Activated effector memory CD4-positive, alpha-beta T cell treated with anti-CD3 and anti-CD28 coated beads, Interleukin-2, amount 50 U/mL, for 16 hours (primary cell): ENCODE measurements around the gene DNAJB8.
A peak's percentile ranks its signal among the peaks of the same experiment; 100 is the strongest.

Source experiments
- DNase-seq: peaks from one replicate; pipeline ENCODE4 v3.0.0-alpha.2; 2020

The DNAJB8 gene

DNA sequence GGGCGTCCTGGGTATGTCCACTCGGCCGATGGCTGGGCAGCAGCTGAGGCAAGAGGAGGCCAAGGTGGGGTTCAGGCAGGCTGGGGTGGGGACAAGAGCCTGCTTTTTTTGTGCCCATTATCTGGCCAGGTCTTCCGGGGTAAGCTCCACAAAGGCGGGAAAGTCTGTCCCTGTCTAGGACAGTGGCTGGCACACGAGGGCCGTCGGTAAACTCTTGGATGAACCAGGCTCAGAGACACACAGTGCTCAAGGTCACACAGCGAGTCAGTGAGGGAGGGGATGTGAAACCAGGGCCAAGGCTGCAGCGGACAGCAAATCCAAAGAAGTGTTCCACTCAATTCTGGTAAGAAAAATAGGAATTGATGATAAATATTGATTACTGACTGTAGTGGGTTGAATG is 2.9 kb downstream of the DNAJB8 start:
- DNase-seq, result no peak

DNA sequence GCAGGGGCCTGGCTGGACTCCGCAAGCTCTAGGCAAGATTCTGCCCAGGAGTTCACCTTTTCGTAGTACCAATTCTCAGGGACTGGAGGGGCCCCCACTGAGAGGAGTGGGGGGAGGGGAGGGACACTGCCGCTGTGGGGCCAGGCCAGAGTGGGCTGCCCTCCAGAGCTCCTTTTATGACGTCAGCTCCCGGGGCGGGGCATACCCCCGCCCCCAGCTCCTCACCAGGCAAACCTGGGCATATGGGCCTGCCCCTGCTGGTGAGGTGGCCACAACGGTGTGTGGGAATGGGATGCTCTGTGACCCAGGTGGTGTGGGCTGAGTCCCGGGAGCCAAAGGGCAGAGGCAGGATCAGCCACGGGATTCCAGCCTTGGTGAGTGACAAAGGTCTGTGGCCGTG is 3.3 kb downstream of the DNAJB8 start:
- DNase-seq, result no peak

DNA sequence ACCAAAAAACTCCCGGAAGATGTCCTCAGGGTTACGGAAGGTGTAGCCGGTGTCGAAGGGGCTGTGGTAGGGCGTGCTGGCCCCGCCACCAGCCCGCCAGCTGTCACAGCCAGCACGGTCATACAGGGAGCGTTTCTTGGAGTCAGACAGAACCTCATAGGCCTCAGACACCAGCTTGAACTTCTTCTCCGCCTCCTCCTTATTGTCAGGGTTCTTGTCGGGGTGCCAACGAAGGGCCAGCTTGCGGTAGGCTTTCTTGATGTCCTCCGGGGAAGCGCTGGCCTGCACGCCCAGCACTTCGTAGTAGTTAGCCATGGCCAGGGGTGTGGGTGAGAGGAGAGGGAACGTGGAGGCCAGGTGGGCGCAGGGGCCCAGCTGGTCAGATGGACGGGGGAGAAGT is 3.8 kb downstream of the DNAJB8 start:
- DNase-seq, result no peak

DNA sequence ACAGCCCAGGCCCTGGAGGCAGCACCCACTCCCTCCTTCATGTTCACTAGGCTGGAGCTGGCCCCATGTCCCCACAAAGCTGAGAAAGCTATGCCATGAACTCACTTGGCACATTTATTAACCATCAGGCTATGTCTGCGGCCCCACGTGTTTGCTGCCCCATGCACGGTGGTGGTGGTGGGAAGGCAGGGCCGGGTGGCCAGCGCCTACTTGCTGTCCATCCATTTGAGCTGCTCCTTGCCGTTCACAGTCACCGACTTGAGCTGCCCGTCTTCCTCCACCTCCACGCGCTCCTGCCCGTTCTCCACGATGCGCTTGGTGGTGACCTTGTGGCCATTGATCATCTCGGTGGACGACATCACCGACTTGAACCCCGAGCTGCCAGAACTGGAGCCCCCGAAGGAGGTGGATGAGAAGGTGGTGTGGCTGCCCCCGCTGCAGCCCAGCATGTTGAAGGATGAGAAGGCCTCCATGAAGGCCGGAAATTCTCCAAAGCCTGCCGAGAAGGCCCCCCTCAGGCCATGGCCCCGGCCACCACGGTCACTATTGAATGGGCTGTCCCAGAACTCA is 4.3 kb downstream of the DNAJB8 start:
- no peak for DNase-seq

DNA sequence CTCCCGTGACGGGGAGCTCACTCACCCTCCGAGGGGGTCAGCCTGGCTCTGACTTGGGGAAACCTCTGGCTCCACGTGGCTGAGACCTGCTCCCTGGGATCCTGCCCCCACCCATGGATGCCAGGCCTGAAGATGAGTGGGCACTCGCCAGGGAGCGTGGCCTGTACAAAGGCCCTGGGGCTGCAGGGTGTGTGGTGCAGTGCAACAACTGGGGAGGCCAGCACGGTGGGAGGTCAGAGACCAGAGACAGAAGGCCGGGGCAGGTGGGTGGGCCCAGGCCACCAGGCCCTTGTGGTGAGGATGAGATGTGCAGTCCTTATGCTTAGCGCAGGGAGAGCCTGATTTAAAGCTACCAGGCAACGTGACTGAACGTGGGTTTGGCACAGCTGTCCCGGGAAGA is 5.0 kb downstream of the DNAJB8 start:
- no peak for DNase-seq

DNA sequence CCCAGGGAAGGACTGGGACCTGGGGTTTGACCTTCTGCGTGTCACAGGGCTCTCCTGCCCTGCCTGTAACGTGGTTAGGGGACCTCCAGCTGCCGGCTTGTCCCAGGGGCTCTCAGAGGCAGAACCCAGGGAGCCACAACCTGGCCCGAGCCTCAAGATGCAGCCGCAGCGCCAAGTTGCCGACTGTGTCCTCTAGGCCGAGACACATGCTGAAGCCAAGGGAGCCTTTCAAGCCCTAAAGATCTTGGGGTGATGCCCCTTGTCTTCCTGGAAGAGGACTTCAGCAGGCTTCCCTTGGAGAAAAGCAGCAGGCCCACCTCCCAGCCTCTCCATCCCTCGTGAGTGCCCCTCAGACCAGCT is 7.2 kb downstream of the DNAJB8 start:
- no peak for DNase-seq

DNA sequence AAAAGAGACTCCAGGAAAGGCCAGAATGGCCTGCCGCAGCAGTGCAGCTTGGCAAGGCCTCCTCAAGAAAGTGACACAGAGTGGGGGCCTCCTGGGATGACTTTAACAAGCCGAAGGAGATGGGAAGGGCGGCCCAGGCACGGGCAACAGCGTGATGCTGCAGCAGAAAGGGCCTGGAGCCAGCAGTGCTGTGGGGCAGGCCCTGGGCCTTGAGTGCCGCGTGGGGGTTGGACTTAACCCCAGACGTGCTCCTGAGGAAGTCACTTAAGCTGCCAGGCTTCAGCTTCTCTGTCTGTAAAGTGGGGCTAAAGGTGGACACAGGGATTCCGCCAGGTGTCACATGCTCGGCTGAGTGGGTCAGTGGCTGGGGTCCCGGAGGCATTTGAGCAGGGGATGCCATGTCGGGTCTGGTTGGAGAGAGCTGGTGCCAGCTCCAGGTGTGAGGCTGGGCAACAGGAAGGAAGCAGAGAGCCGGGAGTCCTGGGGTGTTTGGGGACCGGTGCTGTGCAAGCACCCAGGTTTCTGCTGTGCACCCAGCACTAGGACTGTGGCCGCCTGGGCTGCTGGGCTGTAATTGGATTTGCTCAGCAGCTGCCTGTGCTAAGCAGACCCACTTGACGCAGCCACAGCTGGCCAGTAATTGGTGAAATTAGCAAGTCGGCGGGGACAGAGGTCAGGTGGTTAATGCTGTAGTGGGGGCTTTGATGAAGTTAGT is 7.8 kb downstream of the DNAJB8 start:
- DNase-seq, result no peak

DNA sequence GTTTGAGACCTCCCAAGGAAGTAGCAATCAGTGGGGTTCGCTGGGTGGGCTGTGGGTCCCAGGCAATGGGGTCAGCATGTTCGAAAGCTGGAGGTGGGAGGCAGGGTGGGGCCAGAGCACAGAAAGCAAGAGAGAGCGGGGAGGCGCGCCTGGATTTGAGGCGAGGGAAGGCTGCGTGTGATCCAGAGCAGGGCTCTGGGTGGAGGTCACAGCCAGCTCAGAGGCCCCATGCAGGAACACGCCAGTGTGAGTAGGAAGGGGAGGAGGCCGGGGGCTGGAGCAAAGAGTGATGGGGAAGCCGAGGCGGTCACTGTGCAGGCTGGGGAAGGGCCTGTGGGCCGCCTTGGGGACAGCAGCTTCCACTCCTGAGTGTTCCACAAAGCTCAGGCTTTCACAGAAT is 8.8 kb downstream of the DNAJB8 start:
- no peak for DNase-seq

DNA sequence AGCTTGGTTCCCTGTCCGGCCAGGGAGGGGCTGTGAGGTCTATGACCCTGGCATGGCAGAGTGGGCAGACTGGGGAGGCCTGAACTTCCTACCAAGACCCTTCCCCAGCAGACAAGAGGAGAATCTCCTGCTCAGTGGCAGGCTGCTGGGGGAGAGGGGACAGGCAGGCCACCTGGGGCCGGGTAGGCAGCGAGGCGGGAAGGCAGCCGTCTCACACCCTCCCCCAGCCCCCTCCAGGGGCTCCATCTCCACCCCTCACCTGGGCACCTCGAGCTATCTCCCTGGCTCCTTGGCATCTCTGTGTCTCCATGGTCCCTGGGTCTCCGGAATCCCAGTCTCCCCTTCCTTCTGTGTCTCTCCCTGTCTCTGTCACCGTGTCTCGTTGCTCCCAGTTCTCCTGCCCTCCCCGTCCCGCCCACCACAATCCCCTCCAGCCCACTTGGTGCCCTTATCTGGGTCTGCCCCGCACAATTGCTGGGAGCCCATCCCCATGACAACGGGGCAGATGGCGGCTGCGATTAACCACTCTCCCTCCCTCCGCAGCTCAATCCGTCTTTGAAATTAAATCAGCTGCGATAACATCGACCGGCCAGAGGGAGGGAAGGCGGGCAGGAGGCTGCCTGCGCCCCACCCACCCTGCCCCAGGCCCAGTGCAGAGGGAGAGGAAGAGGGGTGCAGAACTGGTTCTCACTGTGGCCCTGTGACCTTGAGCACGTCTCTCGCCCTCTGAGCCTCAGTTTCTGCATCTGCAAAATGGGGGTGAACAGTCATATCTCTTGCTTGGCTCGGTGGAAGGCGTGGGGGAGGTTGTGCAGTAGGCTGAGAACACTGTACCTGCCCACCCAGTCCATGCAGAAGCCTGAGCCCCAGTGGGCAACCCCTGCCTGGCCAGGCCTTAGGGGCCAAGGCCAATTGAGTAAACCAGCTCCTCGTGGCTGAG is 9.6 kb downstream of the DNAJB8 start:
- DNase-seq, result no peak

DNA sequence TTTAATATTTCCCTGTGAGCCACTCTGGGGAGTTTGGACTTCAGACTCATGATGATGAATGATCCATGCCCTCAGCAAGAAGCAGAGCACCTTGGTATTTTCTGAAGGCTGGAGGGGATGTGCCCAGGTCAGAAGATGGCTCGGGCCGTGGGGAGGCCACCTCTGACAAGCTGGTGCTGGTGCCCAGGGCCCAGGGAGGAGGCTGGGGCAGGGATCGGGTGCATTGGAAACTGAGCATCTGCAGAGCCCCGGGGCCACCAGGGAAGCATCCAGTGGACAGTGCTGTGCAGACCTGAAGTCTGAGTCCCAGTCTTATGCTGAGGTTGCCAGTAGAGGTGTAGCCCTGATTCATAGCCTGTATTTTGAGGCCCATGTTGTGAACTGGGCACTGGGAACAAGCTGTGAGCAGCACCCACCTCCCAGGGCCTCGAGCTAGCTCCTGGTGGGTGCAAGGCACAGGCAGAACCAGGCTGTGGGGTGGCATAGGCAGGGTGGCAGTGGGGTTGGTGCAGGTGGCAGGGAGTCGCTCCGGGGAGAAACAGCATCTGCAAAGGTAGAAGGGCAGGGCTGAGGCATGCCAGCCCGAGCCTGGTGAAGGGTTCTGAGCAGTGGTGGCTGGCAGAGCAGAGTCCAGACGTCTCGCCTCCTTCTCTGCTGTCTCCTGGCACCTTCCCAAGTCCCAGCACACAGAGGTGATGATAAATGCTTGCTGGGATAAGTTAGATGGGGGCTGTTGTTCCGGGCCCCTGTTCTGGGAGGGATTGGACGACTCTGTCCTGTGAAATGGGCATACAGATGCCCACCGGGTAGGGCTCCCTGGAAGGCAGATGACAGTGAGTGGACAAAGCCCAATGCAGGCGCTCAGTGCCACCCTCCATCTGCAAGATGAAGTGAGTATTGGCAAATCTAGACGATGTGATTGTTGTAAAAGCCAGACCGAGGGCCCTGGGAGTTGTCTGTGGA is 10.6 kb downstream of the DNAJB8 start:
- no peak for DNase-seq

DNA sequence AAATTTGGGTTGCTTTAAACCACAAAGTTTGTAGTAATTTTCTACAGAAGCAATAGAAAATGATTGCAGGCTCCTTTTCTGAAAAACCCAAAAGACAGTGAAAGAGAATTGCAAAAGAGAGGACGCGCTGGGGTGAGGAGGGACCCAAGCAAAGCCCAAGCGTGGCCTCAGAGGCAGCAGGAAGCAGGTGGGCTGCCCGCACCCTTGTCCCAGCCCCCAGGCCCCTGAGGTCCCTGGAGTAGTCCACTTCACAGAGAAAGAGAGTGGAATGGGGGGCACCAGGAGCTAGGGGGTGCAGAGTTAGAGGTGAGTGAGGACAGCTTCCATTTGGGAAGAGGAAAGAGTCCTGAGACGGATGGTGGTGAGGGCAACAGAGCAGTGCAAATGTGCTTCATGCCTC is 11.6 kb downstream of the DNAJB8 start:
- DNase-seq, result no peak

DNA sequence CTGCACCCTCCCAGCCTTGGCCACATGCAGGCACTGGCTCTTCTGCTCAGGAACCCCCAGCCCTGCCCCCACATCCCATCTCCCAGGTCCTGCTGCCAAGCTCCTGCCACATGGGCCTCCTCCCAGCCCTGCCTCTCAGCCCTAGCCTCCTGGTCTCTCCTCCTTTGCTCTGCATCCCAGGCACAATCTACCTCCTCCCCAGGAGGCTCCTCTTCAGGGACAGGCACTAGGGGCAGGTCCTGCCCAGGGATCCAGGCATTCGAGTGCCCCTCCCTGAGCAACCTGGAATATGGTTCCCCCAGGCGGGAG is 12.4 kb downstream of the DNAJB8 start:
- DNase-seq, result no peak

DNA sequence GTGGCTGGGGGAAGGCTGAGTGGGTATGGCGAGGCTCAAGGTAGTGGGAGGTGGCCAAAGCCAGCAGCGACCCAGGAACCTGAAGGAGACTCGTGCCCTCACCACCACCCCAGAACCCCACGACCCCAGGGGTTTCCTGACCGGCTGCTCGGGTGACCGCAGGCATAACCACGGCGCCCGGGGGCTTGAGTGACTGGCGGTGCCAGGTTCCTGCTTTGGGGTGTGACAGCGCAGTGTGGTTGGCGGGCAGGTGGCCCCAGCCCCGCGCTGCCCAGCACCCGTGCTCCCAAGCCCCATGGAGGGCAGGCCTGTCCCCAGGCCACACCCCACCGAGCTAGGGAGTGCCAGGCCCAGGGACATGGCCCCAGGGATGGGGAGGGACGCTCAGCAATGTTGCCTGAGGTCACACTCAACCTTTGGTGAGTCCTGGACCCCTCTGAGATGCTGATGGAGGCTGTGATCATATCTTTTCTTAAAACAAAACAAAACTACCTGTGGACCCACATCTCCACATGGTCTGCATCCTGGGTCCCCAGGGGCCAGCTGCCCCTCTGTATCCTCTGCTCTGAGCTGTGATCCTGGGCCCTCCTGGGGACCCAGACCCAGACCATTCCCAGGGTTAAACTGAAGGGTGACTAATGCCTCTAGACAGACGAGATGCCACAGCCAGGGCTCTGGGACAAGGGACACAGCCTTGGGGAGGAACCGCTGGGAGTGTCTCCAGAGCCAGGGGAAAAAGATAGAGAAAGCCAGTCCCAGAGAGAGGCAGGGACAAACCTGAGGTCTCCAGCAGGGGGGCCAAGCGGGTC is 13.0 kb downstream of the DNAJB8 start:
- no peak for DNase-seq

DNA sequence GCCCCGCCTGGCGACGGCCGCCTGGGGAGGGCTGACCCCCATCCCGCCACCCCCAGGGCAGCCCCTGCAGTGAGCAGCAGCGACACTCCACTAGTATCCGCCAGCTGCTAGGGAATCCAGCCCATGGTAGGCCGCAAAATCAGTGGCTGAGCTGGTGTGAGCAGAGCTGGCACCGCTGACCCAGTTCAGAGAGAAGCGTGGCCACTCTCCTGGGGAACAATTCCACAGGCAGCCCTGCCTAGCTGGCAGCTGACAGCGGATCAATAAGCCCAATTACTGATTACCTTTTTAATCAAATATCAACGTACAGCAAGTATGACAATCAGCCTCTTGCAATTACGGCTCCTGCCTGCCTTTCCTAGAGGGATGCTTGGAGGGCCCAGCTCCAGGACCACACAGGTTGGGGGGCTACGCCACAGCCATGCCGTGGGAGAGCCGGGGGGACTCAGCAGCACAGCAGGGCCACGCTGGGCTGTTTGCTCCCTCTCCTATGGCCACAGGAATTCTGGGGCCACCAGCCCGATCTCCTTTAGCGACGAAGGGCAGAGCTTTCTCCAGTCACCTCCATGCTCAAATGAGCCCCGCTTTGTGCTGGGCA is 13.9 kb downstream of the DNAJB8 start:
- no peak for DNase-seq

DNA sequence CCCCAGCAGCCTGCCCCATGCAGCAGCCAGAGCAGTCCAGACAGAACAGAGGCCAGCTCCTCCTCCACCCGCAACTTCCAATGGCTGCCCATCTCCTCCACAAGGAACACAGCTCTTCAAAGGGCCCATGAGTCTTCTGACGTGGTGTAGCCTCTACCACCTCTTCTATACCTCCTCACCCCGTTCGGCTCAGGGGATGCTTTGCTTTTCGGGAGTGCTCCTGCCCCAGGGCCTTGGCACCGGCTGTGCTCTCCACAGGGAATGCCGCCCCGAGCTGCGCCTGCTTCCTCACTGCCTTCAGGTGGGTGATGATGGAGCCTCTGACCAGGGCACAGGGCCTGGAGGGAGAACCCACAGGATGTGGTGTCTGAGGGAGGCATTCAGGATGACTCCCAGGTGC is 14.6 kb downstream of the DNAJB8 start:
- DNase-seq, result no peak

DNA sequence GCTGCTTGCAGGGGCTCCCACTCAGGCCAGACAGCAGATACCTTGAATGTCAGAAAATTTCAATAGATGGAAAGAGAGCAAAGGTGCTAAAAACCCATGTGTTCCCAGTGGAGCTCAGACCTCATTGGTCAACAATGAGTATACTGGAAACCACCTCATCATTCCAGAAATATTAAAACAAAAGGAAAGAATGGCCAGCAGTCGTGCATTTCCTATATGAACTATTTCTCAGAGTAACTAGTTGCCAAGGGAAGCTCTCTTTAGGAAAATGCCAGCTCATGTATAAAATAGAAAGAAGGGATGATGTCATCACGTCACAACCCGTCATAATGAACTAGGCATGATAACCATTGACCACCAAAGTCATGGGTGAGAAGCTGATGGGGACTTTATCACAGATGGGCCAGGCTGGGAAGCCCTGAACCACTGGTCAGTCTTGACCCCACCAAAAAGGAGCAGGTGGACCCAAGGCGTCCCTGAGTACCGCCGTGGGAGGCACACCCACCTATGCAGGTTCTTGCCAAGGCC is 17.5 kb downstream of the DNAJB8 start:
- no peak for DNase-seq

DNA sequence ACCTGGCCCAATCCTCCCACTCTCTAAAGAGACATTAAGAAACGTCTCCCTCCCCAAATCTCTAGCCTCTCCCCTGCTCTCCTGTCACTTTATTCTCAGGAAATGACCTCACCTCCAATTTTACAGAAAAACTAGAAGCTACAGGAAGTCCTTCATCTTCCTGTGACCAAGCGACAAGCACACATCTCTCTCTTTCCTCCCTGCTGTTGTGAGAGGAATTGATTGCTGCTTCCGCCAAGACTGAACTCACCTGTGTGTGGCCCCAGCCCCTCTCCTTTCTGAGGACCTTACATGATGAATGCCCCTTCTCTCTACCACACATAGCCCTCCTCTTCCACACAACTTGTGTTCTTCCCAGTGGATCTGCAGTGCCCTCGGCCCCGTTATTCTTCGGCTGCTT is 18.2 kb downstream of the DNAJB8 start:
- no peak for DNase-seq

DNA sequence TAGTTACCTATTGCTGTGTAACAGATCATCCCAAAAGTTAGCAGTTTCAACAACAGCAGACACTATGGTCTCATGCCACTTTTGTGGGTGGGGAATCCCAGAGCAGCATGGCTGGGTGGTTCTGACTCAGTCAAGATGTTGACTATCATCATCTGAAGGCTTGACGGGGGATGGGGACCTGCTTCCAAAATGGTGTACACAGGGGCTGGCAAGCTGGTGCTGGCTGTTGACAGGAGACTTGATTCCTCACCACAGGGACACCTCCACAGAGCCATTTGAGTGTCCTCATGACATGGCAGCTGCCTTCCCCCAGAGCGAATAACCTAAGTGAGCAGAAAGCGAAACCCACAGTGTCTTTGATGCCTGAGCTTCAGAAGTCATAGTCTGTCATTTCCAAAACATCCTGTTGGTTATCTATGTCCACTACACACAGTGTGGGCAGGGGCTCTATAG is 19.1 kb downstream of the DNAJB8 start:
- DNase-seq, result peak; percentile 71

DNA sequence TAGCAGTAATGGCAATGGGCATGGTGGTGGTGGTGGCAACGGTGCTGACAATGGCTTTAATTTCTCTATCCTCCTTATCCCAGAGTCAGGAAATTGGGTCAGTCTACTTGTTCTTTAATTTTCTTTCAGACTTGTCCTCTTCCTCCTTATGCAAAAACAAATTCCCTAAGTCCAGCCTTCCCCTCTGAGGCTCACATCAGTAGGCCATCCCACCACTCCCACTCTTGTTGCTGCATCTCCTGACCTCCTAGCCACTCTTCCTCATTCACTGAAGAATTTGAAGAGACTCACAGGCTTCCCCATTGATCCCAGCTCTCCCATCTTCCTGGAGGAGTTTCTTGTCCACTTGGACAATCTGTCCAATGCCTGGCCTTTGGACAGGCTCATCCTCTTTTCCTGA is 19.9 kb downstream of the DNAJB8 start:
- no peak for DNase-seq

DNA sequence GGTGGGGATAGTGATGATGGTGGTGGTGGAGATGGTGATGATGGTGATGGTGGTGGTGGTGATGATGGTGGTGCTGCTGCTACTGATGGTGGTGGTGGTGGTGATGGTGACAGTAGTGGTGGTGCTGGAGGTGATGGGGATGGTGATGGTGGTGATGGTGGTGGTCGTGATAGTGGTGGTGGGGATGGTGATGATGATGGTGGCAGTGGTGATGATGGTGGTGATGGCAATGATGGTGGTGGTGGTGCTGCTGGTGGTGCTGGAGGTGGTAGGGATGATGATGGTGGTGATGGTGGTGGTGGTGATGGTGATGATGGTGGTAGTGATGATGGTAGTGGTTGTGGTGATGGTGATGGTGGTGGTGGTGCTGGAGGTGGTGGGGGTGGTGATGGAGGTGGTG is 21.3 kb downstream of the DNAJB8 start:
- DNase-seq, result no peak

DNA sequence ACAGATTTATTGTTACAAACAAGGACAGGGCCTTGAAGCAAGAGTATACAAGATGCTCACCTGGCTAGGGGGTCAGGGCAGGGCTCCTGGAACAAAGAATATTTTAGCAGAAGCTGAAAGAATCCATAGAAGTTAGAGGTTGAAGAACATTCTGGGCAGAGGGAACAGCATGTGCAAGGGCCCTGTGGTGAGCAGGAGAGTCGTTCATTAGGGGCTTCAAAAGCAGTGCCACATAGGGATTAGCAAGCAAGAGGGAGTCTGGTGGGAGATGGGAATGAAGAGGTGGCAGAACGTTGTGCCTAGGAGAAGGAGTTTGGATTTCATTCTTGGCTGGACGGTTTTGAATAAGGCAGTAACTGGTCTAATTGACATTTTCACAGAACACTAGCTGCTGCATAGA is 22.9 kb downstream of the DNAJB8 start:
- no peak for DNase-seq
